Bronchial epithelial cell (primary cell): Measurements from ENCODE around the gene TMEM263. TPM values are rescaled to one million over a fixed set of nuclear protein-coding genes. Genes with fewer than 3 reads are reported as not detected.
"Not testable (repeated sequence)": the region's sequence is repeated elsewhere in the genome, so short reads cannot be mapped to it uniquely, and the experiment has no call there.

Source experiments
- DNase-seq: peaks from one replicate; pipeline ENCODE4 v3.0.0-alpha.2; 2010; ENCODE audit warnings: low read depth
- FAIRE-seq: peaks from 2 replicates; lab custom pipeline; 2011; peaks lifted over from hg19 to GRCh38; lab: Jason Lieb, UNC
- H3K27me3 ChIP-seq: 2 replicates; pipeline ENCODE4 v1.5.1; 2011; ENCODE audit warnings: low read length; ENCODE audit not compliant: control insufficient read depth, insufficient read depth
- H3K36me3 ChIP-seq: 2 replicates; pipeline ENCODE4 v1.5.1; 2011; ENCODE audit warnings: low read length; ENCODE audit not compliant: control insufficient read depth, insufficient read depth
- H3K4me3 ChIP-seq: 2 replicates; pipeline ENCODE4 v1.5.1; 2011; ENCODE audit warnings: mild to moderate bottlenecking, low read depth, low read length, control low read depth
- total RNA-seq: library from RNA; depleted of rRNA; stranded (reverse); fragments of >200 nt; gene quantifications from 2 replicates; pipeline ENCODE4 v1.2.1, GENCODE V29; 2014
- TF ChIP-seq, protein P1 (sequence below): IDR thresholded peaks from 2 replicates; pipeline ENCODE4 v1.5.1; 2011; ENCODE audit warnings: mild to moderate bottlenecking, moderate library complexity, low read length, control low read depth, inconsistent platforms; ENCODE audit not compliant: insufficient read depth, severe bottlenecking

The TMEM263 gene
- total RNA-seq, 1 donor from 2014 or later: 26.6 TPM

DNA sequence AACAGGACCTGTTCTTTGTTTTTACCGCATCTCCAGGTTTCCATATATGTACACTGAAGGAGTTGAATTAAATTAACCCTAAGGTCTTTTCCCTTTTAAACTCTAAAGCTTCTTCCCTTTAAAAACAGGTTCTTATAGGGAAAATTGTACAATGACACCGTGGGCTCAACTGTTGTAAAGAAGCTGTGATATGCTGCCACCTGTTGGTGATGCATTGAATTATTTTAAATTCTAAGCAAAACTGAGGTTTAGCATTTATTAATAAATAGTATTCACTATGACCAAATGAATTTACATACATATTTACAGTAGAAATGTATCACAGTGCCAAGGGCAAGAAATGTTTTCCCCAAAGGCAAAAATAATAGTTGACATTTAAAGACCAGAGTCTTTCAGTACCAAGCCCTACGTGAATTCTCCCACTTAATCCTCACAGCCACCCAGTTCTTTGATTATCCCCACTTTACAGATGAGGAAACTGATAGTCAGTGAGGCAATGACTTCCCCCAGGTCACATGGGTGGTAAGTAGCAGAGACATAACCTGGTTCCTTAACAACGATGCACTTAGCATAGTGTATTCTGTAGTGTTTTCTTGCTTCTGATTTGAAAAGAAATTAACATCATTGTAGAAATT is 35.7 kb upstream of the TMEM263 start:
- peak; percentile 55 for DNase-seq
- FAIRE-seq: no peak
- H3K27me3 ChIP-seq: peaks cover 2% of the 10 kb centered on the region
- no peaks in the 10 kb centered on the region for H3K36me3 ChIP-seq
- no peak overlapping the region for H3K4me3 ChIP-seq
- TF ChIP-seq, protein P1, sequence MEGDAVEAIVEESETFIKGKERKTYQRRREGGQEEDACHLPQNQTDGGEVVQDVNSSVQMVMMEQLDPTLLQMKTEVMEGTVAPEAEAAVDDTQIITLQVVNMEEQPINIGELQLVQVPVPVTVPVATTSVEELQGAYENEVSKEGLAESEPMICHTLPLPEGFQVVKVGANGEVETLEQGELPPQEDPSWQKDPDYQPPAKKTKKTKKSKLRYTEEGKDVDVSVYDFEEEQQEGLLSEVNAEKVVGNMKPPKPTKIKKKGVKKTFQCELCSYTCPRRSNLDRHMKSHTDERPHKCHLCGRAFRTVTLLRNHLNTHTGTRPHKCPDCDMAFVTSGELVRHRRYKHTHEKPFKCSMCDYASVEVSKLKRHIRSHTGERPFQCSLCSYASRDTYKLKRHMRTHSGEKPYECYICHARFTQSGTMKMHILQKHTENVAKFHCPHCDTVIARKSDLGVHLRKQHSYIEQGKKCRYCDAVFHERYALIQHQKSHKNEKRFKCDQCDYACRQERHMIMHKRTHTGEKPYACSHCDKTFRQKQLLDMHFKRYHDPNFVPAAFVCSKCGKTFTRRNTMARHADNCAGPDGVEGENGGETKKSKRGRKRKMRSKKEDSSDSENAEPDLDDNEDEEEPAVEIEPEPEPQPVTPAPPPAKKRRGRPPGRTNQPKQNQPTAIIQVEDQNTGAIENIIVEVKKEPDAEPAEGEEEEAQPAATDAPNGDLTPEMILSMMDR: peak; percentile 40

DNA sequence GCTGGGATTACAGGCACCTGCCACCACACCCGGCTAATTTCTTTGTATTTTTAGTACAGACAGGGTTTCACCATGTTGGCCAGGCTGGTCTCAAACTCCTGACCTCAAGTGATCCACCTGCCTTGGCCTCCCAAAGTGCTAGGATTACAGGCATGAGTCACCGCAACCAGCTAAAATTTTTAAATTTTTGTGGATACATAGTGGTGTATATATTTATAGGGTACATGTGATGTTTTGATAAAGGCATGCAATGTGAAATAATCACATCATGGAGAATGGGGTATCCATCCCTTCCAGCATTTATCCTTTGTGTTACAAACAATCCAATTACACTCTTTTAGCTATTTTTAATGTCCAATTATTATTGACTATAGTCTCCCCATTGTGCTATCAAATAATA is 33.7 kb upstream of the TMEM263 start:
- H3K27me3 ChIP-seq, H3K4me3 ChIP-seq, DNase-seq, FAIRE-seq, H3K36me3 ChIP-seq: not testable (repeated sequence)

DNA sequence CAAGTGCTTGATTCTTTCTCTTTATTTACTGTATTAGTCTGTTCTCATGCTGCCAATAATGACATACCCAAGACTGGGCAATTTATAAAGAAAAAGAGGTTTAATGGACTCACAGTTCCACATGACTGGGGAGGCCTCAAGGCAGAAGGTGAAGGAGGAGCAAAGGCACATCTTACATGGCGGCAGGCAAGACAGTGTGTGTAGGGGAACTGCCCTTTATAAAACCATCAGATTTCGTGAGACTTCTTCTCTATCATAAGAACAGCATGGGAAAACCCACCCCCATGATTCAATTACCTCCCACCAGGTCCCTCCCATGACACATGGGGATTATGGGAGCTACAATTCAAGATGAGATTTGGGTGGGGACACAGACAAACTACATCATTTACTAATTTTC is 32.1 kb upstream of the TMEM263 start:
- not testable (repeated sequence) for FAIRE-seq, DNase-seq, H3K27me3 ChIP-seq, H3K36me3 ChIP-seq, H3K4me3 ChIP-seq

DNA sequence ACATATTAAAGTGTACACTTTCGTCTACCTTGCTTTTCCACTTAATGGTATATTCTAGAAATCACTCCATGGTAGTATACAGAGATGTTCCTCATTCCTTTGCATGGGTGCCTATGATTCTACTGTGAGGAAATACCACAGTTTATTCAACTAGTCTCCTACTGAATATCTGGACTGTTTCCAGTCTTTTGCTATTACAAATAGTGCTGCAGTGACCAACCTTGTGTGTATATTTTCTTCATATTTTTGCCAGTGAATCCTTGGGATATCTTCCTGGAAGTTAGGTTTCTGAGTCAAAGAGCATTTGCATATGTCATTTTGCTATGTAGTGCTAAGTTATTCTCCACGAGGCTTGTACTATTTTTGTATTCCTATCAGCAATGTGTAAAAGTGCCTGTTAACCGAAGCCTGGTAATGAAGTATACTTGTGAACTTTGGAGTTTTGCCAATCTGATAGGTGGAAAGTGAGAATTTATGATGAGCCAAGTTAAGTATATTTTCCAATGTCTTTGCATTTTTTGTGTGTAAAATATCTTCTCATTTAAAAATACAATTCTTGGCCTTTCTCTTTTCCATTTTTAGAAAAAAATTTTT is 31.3 kb upstream of the TMEM263 start:
- FAIRE-seq: no peak
- no peak for DNase-seq
- Histone ChIP-seq H3K36me3 (no peaks in the 10 kb centered on the region), H3K4me3 (no peak overlapping the region), H3K27me3 (peaks cover 2% of the 10 kb centered on the region)
- TF ChIP-seq, protein P1: no peak

DNA sequence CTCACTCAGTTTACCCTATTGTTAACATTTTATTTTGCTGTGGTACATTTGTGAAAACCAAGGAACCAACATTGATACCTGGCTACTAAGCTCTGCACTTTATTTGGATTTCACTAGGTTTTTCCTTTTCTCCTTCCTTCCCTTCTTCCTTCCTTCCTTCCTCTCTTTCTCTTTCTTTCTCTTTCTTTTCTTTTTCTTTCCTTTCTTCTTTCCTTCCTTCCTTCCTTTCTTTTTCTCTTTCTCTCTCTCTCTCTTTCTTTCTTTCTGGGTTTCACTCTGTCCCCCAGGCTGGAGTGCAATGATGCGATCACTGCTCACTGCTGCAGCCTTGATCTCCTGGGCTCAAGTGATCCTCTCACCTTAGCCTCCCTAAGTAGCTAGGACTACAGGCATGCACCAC is 29.1 kb upstream of the TMEM263 start:
- DNase-seq (no peak), FAIRE-seq (no peak)
- H3K4me3 ChIP-seq: no peak overlapping the region
- TF ChIP-seq, protein P1: no peak
- no peaks in the 10 kb centered on the region for H3K36me3 ChIP-seq
- H3K27me3 ChIP-seq: no peaks in the 10 kb centered on the region

DNA sequence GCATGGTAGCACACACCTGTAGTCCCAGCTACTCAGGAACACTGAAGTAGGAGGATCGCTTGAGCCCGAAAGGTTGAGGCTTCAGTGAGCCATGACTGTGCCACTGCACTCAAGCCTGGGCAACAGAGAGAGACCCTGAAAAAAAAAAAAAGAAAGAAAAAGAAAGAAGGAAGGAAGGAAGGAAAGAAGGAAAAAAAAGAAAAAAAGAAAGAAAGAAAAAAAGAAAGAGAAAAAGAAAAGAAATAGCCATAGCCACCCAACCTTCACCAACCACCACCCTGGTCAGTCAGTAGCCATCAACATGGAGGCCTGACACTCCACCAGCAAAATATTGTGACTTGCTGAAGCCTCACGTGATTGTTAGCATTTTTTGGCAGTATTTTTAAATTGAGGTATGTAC is 21.4 kb upstream of the TMEM263 start:
- FAIRE-seq: no peak

More for the DNA sequence above, 21.4 kb upstream of the TMEM263 start:
- H3K4me3 ChIP-seq: no peak overlapping the region
- TF ChIP-seq, protein P1: no peak
- no peaks in the 10 kb centered on the region for H3K36me3 ChIP-seq
- no peaks in the 10 kb centered on the region for H3K27me3 ChIP-seq
- DNase-seq: no peak
